Dermis blood vessel endothelial cell (primary cell): Measurements from ENCODE around the gene PEA15. TPM values are rescaled to one million over a fixed set of nuclear protein-coding genes. Genes with fewer than 3 reads are reported as not detected.

ENCODE experiments used
- DNase-seq: peaks from one replicate; pipeline ENCODE4 v3.0.0; 2010
- total RNA-seq: library from RNA; depleted of rRNA; stranded (reverse); fragments of >200 nt; gene quantifications from 2 replicates; pipeline ENCODE4 v1.2.3, GENCODE V29; 2014

Gene PEA15, protein sequence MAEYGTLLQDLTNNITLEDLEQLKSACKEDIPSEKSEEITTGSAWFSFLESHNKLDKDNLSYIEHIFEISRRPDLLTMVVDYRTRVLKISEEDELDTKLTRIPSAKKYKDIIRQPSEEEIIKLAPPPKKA
- 65.2 and 121 TPM in 2 replicates for total RNA-seq

- peak; percentile 75 for DNase-seq
Measured at GRCh38 chr1:160205242-160206035, at the start of gene PEA15. Gene PEA15, plus strand, starts transcription at chr1:160205384. Its CDS starts 6,161 bp downstream, at chr1:160211545.

GRCh38 chr1:160156361-160156760, 48.8 kb upstream of the PEA15 start:
- DNase-seq: no peak

DNA sequence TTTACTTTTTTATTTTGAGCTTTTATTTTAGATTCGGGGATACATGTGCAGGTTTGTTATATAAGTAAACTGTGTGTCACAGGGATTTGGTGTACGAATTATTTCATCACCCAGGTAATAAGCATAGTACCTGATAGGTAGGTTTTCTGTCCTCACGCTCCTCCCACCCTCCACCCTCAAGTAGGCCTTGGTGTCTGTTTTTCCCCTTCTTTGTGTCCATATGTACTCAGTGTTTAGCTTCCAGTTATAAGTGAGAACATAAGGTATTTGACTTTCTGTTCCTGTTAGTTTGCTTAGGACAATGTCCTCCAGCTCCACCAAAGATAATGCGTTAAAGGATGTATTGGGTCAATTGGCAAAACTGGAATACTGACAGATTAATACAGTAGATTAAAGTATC, 48.0 kb upstream of the PEA15 start:
- DNase-seq: no peak

- DNase-seq: no peak
Measured at GRCh38 chr1:160158031-160158430, 47.2 kb upstream of the PEA15 start.

GRCh38 chr1:160158534-160158933, 46.6 kb upstream of the PEA15 start:
- DNase-seq: no peak

DNA sequence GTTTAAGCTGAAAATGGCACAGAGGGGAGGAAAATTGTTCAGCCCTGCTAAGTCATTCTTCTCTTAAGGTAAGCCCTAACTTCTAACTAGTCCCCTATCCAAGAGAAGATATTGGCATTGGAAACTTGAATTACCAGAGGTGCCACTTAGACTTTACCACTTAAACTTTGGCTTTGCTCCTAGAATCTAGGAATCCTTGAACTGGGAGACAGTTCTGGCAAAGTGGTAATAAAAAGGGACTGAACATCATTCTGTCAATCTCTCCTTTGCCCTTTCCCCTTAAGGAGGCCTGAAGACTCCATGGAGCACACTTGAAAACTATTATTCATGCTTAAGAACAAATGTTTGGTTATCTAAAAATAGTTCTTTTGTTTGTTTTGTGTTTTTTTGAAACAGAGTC, 45.3 kb upstream of the PEA15 start:
- no peak for DNase-seq

DNA sequence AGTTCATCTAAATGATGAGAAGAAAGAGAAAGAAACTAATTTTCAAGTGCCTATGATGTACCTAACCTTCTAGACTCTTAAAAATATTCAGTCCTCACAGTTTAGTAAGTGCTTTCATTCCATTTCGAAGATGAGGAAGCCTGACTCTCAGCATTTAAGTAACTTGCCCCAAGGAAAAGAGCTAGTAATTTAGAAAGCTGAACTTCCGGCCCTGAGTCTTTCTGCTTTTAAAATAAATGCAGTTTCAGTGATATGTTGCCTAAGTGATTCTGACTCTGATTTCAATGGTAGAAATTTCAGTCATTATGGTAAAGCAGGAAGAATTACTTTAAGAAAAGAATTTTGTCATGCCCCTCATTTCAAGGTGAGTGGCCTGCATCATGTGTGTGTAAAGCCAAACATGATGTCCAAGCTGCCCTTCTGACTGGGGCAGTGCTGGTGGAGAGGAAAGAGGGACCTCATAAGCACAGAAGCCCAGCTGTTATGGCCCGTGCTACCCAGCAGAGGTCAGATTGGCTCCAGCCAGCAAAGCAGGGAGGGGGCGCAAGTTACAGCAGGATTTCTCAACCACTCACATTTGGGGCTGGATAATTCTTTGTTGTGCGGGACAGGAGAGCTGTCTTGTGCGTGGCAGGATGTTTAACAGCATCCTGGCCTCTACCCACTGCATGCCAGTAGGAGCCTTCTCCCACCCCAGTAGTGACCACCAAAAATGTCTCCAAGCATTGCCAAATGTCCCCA, 43.0 kb upstream of the PEA15 start:
- peak; percentile 60 for DNase-seq

DNA sequence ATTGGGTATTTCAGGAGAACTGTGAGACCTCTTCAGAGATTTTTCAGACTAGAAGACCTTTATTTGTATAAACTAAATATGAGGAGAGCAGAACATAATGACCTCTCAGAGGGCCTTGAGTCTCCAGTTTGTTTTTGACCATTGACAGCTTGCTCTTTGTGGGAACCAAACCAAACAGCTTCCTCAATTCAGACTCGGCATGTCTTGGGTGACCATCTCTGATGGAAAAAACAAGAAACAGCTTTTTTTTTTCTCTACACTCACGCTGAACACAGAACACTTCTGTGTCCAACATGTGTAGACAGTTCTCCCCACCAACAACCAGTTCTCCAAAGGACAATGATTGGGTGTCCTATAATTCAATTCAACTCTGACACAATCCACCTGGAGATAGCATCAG, 42.3 kb upstream of the PEA15 start:
- no peak for DNase-seq

DNA sequence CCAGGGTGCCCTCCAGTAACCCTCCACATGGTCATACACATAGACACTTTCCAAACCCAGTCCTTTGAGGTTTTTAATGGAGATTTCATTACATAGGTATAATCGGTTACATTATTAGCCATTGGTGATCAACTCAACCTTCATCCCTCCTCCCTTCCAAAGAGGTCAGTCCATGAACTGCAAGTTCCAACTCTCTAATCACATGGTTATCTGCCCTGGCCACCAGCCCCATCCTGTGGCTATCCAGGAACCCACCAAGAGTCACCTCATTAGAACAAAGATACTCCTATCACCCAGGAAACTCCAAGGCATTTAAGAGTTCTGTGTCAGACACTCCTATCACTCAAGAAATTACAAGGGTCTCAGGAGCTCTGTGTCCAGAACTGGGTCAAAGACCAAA, 41.6 kb upstream of the PEA15 start:
- DNase-seq: no peak

DNA sequence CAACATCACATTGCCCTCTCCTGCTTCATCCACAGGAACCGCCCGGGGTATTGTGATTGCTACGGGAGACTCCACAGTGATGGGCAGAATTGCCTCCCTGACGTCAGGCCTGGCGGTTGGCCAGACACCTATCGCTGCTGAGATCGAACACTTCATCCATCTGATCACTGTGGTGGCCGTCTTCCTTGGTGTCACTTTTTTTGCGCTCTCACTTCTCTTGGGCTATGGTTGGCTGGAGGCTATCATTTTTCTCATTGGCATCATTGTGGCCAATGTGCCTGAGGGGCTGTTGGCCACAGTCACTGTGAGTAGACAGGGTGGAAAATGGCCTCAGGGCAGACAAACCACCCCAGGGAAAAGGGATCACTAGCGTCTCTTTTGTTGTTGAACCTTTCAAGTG, 41.1 kb upstream of the PEA15 start:
- DNase-seq: no peak

GRCh38 chr1:160166166-160166868, 38.9 kb upstream of the PEA15 start:
- DNase-seq: no peak

DNA sequence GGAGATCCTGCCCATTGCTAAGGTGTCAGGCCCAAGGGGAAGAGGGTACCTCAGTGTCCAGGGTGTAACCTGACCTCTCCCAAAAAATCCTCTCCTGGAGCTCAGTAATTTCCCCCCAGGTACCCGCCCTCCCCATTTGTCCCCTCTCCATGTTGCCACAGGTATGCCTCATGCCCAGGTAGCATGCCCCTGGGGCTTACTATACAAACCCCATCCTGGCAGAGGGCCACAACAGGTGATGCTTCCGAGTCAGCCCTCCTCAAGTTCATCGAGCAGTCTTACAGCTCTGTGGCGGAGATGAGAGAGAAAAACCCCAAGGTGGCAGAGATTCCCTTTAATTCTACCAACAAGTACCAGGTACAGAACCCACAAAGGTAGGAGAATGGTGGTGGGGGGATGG, 38.1 kb upstream of the PEA15 start:
- DNase-seq: no peak

GRCh38 chr1:160167580-160167979, 37.6 kb upstream of the PEA15 start:
- DNase-seq: no peak

GRCh38 chr1:160168016-160168415, 37.2 kb upstream of the PEA15 start:
- no peak for DNase-seq

GRCh38 chr1:160168609-160169369, 36.4 kb upstream of the PEA15 start:
- no peak for DNase-seq

DNA sequence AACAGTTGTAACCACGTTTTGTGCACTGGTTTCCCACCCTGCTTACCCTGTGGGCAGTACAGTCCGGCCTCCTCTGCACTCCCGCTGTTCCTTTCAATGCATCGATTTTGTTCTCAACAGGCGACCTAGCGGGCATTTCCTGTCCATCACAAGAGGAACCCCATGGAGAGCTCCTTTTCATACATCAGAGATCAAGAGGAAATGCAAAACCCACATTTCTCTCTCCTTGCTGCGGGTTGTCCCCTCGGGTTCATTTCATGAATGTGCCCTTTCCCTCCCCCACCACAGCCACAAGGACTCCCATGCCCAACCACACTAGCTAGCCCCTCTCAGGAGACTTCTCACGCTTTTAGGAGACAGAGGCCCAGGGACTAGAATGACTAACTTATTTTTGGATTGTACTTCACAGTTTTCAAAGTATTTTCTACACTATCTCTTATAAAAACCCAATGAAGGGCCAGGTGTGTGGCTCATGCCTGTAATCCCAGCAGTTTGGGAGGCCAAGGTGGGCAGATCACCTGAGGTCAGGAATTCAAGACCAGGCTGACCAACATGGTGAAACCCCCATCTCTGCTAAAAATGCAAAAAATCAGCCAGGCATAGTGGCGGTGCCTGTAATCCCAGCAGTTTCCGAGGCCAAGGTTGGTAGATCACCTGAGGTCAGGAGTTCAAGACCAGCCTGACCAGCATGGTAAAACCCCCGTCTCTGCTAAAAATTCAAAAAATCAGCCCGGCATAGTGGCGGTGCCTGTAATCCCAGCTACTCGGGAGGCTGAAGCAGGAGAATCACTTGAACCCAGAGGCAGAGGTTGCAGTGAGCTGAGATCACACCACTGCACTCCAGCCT, 35.4 kb upstream of the PEA15 start:
- DNase-seq: no peak

DNA sequence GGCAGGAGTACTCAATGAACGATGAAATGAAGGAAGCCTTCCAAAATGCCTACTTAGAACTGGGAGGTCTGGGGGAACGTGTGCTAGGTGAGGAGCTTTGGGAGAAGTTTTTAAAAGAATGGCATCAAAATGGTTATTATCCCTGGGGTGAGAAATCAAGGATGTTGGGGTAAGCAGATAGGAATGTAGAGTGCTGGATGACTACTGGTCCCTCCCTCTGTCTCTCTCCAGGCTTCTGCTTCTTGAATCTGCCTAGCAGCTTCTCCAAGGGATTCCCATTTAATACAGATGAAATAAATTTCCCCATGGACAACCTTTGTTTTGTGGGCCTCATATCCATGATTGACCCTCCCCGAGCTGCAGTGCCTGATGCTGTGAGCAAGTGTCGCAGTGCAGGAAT, 33.8 kb upstream of the PEA15 start:
- DNase-seq: no peak

DNA sequence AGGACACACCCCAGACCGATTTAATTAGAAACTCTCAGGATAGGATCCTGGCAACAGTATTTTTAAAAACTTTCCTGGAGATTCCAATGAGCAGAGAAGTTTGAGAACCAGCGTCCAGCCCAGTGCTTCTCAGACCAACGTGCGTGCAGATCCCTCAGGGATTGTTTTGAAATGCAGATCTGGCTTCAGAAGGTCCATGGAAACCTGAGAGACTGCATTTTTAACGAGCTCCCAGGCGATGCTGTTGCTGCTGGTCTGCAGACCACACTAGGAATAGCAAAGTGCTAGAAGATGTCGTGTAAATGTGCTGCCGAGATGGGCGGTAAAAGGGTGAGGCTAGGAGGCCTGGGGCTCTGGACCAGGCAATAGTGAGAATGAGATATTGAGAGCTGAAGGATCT, 33.2 kb upstream of the PEA15 start:
- DNase-seq: no peak

- DNase-seq: no peak
Measured at GRCh38 chr1:160177231-160177630, 28.0 kb upstream of the PEA15 start.

GRCh38 chr1:160177667-160178066, 27.5 kb upstream of the PEA15 start:
- DNase-seq: no peak

DNA sequence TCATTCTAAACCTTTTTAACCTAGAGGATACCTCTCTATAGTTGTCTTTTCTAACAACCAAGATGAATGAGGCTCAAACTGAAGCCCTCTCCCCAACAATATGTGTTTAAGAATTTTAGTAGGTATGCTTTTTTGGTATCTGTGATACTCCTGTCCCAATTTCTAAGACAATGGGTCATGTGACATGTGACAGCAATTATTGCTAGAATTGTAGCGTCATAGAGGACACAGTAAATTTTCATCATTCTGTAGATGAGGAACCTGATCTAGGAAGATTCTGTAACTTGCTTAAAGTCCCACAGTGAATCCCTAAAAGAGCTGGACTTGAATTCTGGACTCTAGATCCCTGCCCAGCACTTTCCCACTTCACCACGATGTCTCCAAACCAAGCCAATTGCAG, 26.5 kb upstream of the PEA15 start:
- no peak for DNase-seq

DNA sequence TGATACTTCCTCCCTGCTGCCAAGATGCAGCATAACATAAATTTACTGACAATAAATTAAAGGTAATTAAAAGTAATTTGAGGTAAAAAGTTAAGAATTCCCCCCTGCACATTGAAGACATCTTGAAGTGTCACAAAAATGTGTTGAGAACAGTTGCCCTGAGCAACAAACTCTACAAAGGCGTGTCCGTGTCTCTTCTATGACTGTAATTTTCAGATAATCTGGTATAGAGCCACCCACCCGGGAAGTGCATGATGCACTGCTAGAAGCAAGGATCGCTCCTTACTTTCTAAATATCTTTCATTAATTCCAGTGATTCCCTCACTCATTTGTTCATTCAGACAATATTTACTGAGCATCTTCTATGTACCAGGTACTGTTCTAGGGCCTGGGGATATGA, 25.8 kb upstream of the PEA15 start:
- DNase-seq: no peak
